ENCODE results near the gene ELL.

DNA sequence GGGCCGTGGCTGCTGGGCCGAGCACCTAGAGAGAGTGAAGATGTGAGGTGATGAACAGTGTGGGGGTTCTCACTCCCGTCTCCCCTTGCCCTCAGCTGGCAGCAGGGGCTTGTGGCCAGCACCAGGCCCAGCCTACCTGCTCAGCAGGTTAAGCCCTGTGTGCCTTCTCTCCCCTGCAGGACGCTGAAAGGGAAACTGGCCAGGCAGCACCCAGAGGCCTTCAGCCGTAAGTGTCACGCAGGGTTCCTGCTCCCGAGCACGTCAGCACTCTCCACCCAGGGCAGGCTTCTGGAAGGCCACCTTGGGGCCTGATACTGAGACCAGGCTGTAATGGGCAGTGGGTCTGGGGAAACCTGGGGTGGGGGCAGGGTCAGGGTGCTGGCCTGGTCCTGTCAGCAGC lies 45.1 kb upstream of the ELL start:
- no peak for TF ChIP-seq CTCF (IDR thresholded peaks at IDR 0.05)
- no peak for TF ChIP-seq POLR2A (IDR thresholded peaks at IDR 0.05)
- TF ChIP-seq EP300 (IDR thresholded peaks at IDR 0.05): no peak
- TF ChIP-seq POLR2AphosphoS5 (IDR thresholded peaks at IDR 0.05): no peak

Measured in sigmoid colon (tissue), 4 donors.